Measurements from ENCODE around the gene SPATA17.

DNA sequence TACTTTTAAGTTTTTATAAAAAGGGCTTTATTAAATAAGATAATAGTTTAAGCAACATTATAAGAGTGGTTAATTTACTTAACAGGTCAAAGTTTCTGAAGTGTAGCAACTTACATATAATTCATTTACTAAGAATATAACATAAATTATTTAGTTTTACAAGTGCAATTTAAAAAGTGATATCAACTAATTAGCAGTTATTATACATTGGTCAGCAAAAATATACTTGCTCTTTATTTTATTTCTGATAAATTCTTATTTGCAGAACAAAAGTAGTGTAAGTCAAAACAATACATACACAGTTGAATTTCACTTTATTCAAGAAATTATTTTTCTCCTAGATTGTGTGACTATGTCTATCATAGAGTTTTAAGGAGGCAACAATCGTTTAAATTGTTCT, 215.6 kb downstream of the SPATA17 start:
- TF ChIP-seq ZNF670 (tag by site-specific recombination; IDR thresholded peaks at IDR 0.05; ENCODE audit: low read depth) (no peak), REST (tag by site-specific recombination; IDR thresholded peaks at IDR 0.05) (no peak), CTCF (tag by site-specific recombination; IDR thresholded peaks at IDR 0.05) (no peak)

Data from HEK293 (cell line).